ENCODE measurements around the gene TFPI. TPM values are rescaled to one million over a fixed set of nuclear protein-coding genes. Genes with fewer than 3 reads are reported as not detected.
A peak's percentile ranks its signal among the peaks of the same experiment; 100 is the strongest.

Gene TFPI
- total RNA-seq, 1 experiment from 2014 or later: 65.7 TPM

DNA sequence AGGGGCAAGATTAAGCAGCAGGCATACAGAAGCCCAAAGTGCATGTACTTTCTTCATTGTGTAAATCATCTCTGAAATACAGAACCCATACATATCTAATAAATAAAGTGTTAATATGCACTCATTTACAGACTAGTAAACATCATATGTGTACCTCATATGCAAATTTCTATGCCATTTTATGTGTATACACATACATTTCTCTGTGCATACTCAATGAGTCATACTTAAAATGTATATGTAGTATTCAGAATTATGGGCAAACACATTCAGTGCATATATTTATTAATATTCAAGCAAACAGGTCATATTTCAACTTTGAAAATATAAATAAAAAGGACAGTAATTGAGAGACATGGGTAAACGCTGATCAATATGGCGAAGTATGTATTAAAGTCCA is 50.5 kb downstream of the TFPI start:
- Histone ChIP-seq H2AFZ (no peak overlapping the region), H3F3A (ENCODE audit: insufficient read depth, low read depth) (no peaks in the 10 kb centered on the region), H3K4me2 (no peak overlapping the region), H3K79me2 (ENCODE audit: low read depth) (no peaks in the 10 kb centered on the region), H3K9me3 (ENCODE audit: insufficient read depth, low read depth) (no peaks in the 10 kb centered on the region), H3K36me3 (ENCODE audit: low read depth) (no peaks in the 10 kb centered on the region), H3K4me1 (replicated peaks; ENCODE audit: insufficient read depth) (no peaks in the 10 kb centered on the region), H3K9me2 (ENCODE audit: insufficient read depth) (no peaks in the 10 kb centered on the region), H3K27ac (no peak overlapping the region), H3K4me3 (no peak overlapping the region), H4K20me1 (ENCODE audit: insufficient read depth) (no peaks in the 10 kb centered on the region), H3K27me3 (ENCODE audit: insufficient read depth, low read depth) (no peaks in the 10 kb centered on the region)
- ChIA-PET CTCF (no interaction called here), POLR2A (ENCODE audit: unreplicated experiment) (no interaction called here)
- no TSS peak for BruUV-seq (replicated peaks)
- DNase-seq: no peak
- intact Hi-C loops (cut with micrococcal nuclease; ENCODE audit: unreplicated experiment): loop anchor here (10.0 kb wide), 1 partner anchor 791 kb away; the partner anchor contains the start of gene GULP1
- TF ChIP-seq EZH2 (IDR thresholded peaks at IDR 0.05; ENCODE audit: low read depth): no peak

DNA sequence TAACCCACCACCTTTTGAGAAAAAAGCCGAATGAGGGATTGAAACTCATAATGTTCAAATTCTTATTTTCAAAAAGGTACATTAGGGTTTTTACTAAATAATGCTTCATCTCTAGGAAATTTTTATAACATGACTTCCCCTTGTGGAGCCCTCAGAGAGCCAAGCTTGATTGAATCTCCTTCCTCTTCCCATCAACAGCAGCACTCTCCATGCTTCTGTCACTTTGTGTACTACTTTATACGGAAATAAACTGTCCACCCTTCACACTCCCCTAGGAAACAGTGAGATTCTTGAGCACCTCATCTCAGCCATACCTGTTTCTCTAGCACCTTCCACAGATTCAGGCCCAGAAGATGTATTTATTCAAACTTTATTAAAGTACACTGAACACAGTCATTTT is 51.8 kb downstream of the TFPI start:
- Histone ChIP-seq H4K20me1 (ENCODE audit: insufficient read depth) (no peaks in the 10 kb centered on the region), H2AFZ (no peak overlapping the region), H3K4me1 (replicated peaks; ENCODE audit: insufficient read depth) (no peaks in the 10 kb centered on the region), H3K79me2 (ENCODE audit: low read depth) (no peaks in the 10 kb centered on the region), H3K9me2 (ENCODE audit: insufficient read depth) (no peaks in the 10 kb centered on the region), H3K27ac (no peak overlapping the region), H3K36me3 (ENCODE audit: low read depth) (no peaks in the 10 kb centered on the region), H3K4me3 (no peak overlapping the region), H3F3A (ENCODE audit: insufficient read depth, low read depth) (no peaks in the 10 kb centered on the region), H3K4me2 (no peak overlapping the region), H3K27me3 (ENCODE audit: insufficient read depth, low read depth) (no peaks in the 10 kb centered on the region), H3K9me3 (ENCODE audit: insufficient read depth, low read depth) (no peaks in the 10 kb centered on the region)
- intact Hi-C loops (cut with micrococcal nuclease; ENCODE audit: unreplicated experiment): loop anchor here (10.0 kb wide), 1 partner anchor 792 kb away; the partner anchor contains the start of gene GULP1
- no peak for TF ChIP-seq EZH2 (IDR thresholded peaks at IDR 0.05; ENCODE audit: low read depth)
- ChIA-PET POLR2A (ENCODE audit: unreplicated experiment) (interaction anchor here (0.6 kb wide), 1 partner anchor 632 kb away, joined by 3 read pairs; no protein-coding TSS in a partner anchor), CTCF (interaction anchor here (0.6 kb wide), 1 partner anchor 81 kb away, joined by 3 read pairs; no protein-coding TSS in a partner anchor)
- no peak for DNase-seq
- no TSS peak for BruUV-seq (replicated peaks)

DNA sequence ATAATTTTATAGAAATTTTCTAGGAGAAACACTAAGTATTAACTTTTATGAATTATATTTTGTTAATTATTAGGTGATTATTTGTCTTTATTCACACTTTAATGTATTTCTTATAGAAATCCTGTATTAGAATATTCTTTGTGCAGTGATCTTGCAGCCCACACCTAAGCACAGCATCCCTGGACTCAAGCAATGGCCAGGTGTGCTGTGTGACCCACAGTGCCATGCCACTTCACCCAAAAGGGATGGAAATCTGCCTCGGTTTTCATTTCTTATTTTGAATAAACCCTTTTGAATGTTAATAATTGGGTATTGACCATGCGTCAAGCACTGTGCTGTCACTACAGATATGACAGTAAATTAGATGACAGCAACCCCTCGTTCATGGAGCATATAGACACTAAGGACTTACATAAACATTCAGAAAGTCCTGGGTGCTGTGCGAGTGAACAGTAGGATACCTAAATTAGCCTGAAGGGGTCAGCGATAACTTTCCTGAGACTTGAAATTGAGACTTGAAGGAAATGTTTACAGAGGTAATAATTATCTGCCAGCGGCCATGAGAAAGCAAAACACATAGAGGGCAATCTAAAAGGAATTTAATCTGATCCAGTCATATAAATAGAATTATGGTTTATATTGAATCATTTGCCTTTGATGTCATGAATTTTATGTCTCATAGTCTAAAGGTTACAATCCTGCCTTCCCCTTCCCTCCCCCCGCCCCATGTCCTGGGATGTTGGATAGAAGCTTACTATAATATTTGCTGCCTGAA is 53.5 kb downstream of the TFPI start:
- no peaks in the 10 kb centered on the region for H4K20me1 ChIP-seq (ENCODE audit: insufficient read depth)
- no peaks in the 10 kb centered on the region for H3K79me2 ChIP-seq (ENCODE audit: low read depth)
- no peaks in the 10 kb centered on the region for H3F3A ChIP-seq (ENCODE audit: insufficient read depth, low read depth)
- intact Hi-C loops (cut with micrococcal nuclease; ENCODE audit: unreplicated experiment): loop anchor here (1.0 to 10.0 kb wide), 5 partner anchors 46 to 1012 kb away; partner anchors contain the start of gene GULP1
- no peaks in the 10 kb centered on the region for H3K9me3 ChIP-seq (ENCODE audit: insufficient read depth, low read depth)
- peak; percentile 1 to 35 for DNase-seq
- H3K4me2 ChIP-seq: no peak overlapping the region
- BruUV-seq (replicated peaks): no TSS peak
- no peak overlapping the region for H3K27ac ChIP-seq
- no peak overlapping the region for H3K4me3 ChIP-seq
- H2AFZ ChIP-seq: no peak overlapping the region
- no peaks in the 10 kb centered on the region for H3K9me2 ChIP-seq (ENCODE audit: insufficient read depth)
- ChIA-PET POLR2A (ENCODE audit: unreplicated experiment) (no interaction called here), CTCF (interaction anchor here (1.1 to 1.3 kb wide), 3 partner anchors 74 to 79 kb away, joined by 3 to 13 read pairs (median 3); no protein-coding TSS in a partner anchor)
- TF ChIP-seq, protein P1, sequence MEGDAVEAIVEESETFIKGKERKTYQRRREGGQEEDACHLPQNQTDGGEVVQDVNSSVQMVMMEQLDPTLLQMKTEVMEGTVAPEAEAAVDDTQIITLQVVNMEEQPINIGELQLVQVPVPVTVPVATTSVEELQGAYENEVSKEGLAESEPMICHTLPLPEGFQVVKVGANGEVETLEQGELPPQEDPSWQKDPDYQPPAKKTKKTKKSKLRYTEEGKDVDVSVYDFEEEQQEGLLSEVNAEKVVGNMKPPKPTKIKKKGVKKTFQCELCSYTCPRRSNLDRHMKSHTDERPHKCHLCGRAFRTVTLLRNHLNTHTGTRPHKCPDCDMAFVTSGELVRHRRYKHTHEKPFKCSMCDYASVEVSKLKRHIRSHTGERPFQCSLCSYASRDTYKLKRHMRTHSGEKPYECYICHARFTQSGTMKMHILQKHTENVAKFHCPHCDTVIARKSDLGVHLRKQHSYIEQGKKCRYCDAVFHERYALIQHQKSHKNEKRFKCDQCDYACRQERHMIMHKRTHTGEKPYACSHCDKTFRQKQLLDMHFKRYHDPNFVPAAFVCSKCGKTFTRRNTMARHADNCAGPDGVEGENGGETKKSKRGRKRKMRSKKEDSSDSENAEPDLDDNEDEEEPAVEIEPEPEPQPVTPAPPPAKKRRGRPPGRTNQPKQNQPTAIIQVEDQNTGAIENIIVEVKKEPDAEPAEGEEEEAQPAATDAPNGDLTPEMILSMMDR (conservative IDR thresholded peaks at IDR 0.05): peak; percentile 23; the same call in 1 of the 2 replicates
- no peak for TF ChIP-seq EZH2 (IDR thresholded peaks at IDR 0.05; ENCODE audit: low read depth)
- no peaks in the 10 kb centered on the region for H3K4me1 ChIP-seq (replicated peaks; ENCODE audit: insufficient read depth)
- no peaks in the 10 kb centered on the region for H3K27me3 ChIP-seq (ENCODE audit: insufficient read depth, low read depth)
- no peaks in the 10 kb centered on the region for H3K36me3 ChIP-seq (ENCODE audit: low read depth)

- no peaks in the 10 kb centered on the region for H3F3A ChIP-seq (ENCODE audit: insufficient read depth, low read depth)
- BruUV-seq (replicated peaks): no TSS peak
- peak in 1 of 2 experiments; percentile 40 for DNase-seq
- no peaks in the 10 kb centered on the region for H3K9me3 ChIP-seq (ENCODE audit: insufficient read depth, low read depth)
- intact Hi-C loops (cut with micrococcal nuclease; ENCODE audit: unreplicated experiment): loop anchor here (1.0 to 10.0 kb wide), 5 partner anchors 47 to 1013 kb away; partner anchors contain the start of gene GULP1
- H3K79me2 ChIP-seq (ENCODE audit: low read depth): no peaks in the 10 kb centered on the region
- no peaks in the 10 kb centered on the region for H4K20me1 ChIP-seq (ENCODE audit: insufficient read depth)
- no peak overlapping the region for H3K27ac ChIP-seq
- ChIA-PET CTCF (interaction anchor here (0.5 to 1.3 kb wide), 6 partner anchors 45 to 99 kb away, joined by 3 to 13 read pairs (median 3); no protein-coding TSS in a partner anchor), POLR2A (ENCODE audit: unreplicated experiment) (no interaction called here)
- no peaks in the 10 kb centered on the region for H3K9me2 ChIP-seq (ENCODE audit: insufficient read depth)
- no peak overlapping the region for H3K4me3 ChIP-seq
- no peaks in the 10 kb centered on the region for H3K27me3 ChIP-seq (ENCODE audit: insufficient read depth, low read depth)
- H3K4me2 ChIP-seq: no peak overlapping the region
- no peaks in the 10 kb centered on the region for H3K36me3 ChIP-seq (ENCODE audit: low read depth)
- TF ChIP-seq, protein P1 (conservative IDR thresholded peaks at IDR 0.05): peak; percentile 82
- TF ChIP-seq EZH2 (IDR thresholded peaks at IDR 0.05; ENCODE audit: low read depth): no peak
- H2AFZ ChIP-seq: no peak overlapping the region
- no peaks in the 10 kb centered on the region for H3K4me1 ChIP-seq (replicated peaks; ENCODE audit: insufficient read depth)
These were observed 54.2 kb downstream of the TFPI start for GRCh38 chr2:187499941-187500532.

Data from PC-9 (cell line).